ENCODE data around the gene XCL1. TPM values are rescaled to one million over a fixed set of nuclear protein-coding genes. Genes with fewer than 3 reads are reported as not detected.
A peak's percentile ranks its signal among the peaks of the same experiment; 100 is the strongest.

XCL1 gene
- total and polyA plus RNA-seq, 2 experiments from 2014 or later = not detected

- no peaks in the 10 kb centered on the region for H4K20me1 ChIP-seq (ENCODE audit: insufficient read depth)
- H3K4me3 ChIP-seq = no peak overlapping the region
- no peak overlapping the region for H3K4me2 ChIP-seq (ENCODE audit: unreplicated experiment)
- no peaks in the 10 kb centered on the region for H3K9me2 ChIP-seq (ENCODE audit: insufficient read depth)
- no peak overlapping the region for H3K27ac ChIP-seq
- no peak for DNase-seq
- no peaks in the 10 kb centered on the region for H3F3A ChIP-seq (ENCODE audit: insufficient read depth)
- TF ChIP-seq EZH2phosphoT487 (IDR thresholded peaks at IDR 0.05; ENCODE audit: insufficient read depth, low read depth) (no peak), EZH2 (IDR thresholded peaks at IDR 0.05; ENCODE audit: insufficient read depth, poor library complexity, severe bottlenecking) (no peak)
- no peaks in the 10 kb centered on the region for H3K27me3 ChIP-seq (replicated peaks; ENCODE audit: insufficient read depth)
- no peaks in the 10 kb centered on the region for H3K9me3 ChIP-seq (ENCODE audit: low read depth)
- no peak overlapping the region for H3K9ac ChIP-seq
- H3K4me1 ChIP-seq (ENCODE audit: insufficient read depth) = no peaks in the 10 kb centered on the region
- no peaks in the 10 kb centered on the region for H3K36me3 ChIP-seq (ENCODE audit: low read depth)
- no peak overlapping the region for H2AFZ ChIP-seq
- in situ Hi-C loops (cut with MboI) = loop anchor here (10.0 kb wide), 2 partner anchors 519 to 739 kb away; no protein-coding TSS in a partner anchor
- H3K79me2 ChIP-seq (ENCODE audit: insufficient read depth) = no peaks in the 10 kb centered on the region
These were observed 29.7 kb downstream of the XCL1 start for GRCh38 chr1:168606096-168606495.

DNA sequence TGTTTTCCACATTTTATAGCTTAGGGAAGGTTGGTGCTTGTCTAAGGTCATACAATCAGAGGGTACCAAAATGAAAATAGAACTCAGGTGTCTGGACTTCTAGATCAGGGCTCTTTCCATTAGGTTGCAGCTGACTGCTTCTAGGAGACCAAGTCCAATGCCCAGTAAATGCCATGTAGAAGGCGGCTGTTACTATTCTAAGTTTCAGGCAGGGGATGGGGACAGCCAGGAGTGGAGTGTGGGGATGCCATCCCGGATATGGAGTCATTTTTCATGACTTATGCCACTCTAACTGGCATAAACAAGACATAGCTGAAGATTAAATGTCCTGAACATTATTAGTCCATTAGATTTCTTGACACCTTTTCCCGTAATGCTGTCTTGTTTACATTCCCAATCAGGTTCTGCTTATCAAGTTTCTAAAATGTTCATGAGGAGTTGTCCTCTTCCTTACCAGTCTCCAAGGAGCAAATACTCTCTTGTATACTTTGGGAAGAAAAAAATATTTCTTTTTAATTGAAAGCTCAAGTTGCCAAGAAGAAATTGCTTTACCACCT, 31.5 kb downstream of the XCL1 start:
- Histone ChIP-seq H3K4me1 (ENCODE audit: insufficient read depth) (no peaks in the 10 kb centered on the region), H3K27me3 (replicated peaks; ENCODE audit: insufficient read depth) (no peaks in the 10 kb centered on the region), H3K79me2 (ENCODE audit: insufficient read depth) (no peaks in the 10 kb centered on the region), H4K20me1 (ENCODE audit: insufficient read depth) (no peaks in the 10 kb centered on the region), H3K4me2 (ENCODE audit: unreplicated experiment) (no peak overlapping the region), H3F3A (ENCODE audit: insufficient read depth) (no peaks in the 10 kb centered on the region), H3K9me3 (ENCODE audit: low read depth) (no peaks in the 10 kb centered on the region), H3K9me2 (ENCODE audit: insufficient read depth) (no peaks in the 10 kb centered on the region), H3K9ac (no peak overlapping the region), H3K27ac (no peak overlapping the region), H3K4me3 (no peak overlapping the region), H3K36me3 (ENCODE audit: low read depth) (no peaks in the 10 kb centered on the region), H2AFZ (no peak overlapping the region)
- TF ChIP-seq EZH2 (IDR thresholded peaks at IDR 0.05; ENCODE audit: insufficient read depth, poor library complexity, severe bottlenecking) = no peak
- TF ChIP-seq EZH2phosphoT487 (IDR thresholded peaks at IDR 0.05; ENCODE audit: insufficient read depth, low read depth) = no peak
- WGBS, 2 experiments (ENCODE audit: low coverage in 1 of 2, low lambda C conversion rate in 2 of 2, missing lambda C conversion rate in 2 of 2) = 82 to 87% methylated on average over 3 of the region's 3 CpGs
- in situ Hi-C loops (cut with MboI) = loop anchor here (10.0 kb wide), 2 partner anchors 517 to 737 kb away; no protein-coding TSS in a partner anchor
- DNase-seq = no peak

- 32 to 41% methylated on average over 20 of the region's 20 CpGs for WGBS, 2 experiments (ENCODE audit: low coverage in 1 of 2, low lambda C conversion rate in 2 of 2, missing lambda C conversion rate in 2 of 2)
- no peaks in the 10 kb centered on the region for H3F3A ChIP-seq (ENCODE audit: insufficient read depth)
- H3K9me2 ChIP-seq (ENCODE audit: insufficient read depth) = no peaks in the 10 kb centered on the region
- no peak for TF ChIP-seq EZH2 (IDR thresholded peaks at IDR 0.05; ENCODE audit: insufficient read depth, poor library complexity, severe bottlenecking)
- no peak for TF ChIP-seq EZH2phosphoT487 (IDR thresholded peaks at IDR 0.05; ENCODE audit: insufficient read depth, low read depth)
- H3K9ac ChIP-seq = no peak overlapping the region
- peak overlapping the region; percentile 29; the same call in 1 of the 2 replicates for H2AFZ ChIP-seq
- H3K4me2 ChIP-seq (ENCODE audit: unreplicated experiment) = peak overlapping the region; percentile 52
- peak; percentile 82 for DNase-seq
- no peaks in the 10 kb centered on the region for H3K27me3 ChIP-seq (replicated peaks; ENCODE audit: insufficient read depth)
- no peak overlapping the region for H3K27ac ChIP-seq
- H3K36me3 ChIP-seq (ENCODE audit: low read depth) = no peaks in the 10 kb centered on the region
- H3K9me3 ChIP-seq (ENCODE audit: low read depth) = no peaks in the 10 kb centered on the region
- no peaks in the 10 kb centered on the region for H4K20me1 ChIP-seq (ENCODE audit: insufficient read depth)
- H3K4me3 ChIP-seq = peak overlapping the region; percentile 32; the same call in 1 of the 2 replicates
- in situ Hi-C loops (cut with MboI) = loop anchor here (10.0 kb wide), 2 partner anchors 516 to 736 kb away; no protein-coding TSS in a partner anchor
- H3K4me1 ChIP-seq (ENCODE audit: insufficient read depth) = no peaks in the 10 kb centered on the region
- H3K79me2 ChIP-seq (ENCODE audit: insufficient read depth) = no peaks in the 10 kb centered on the region
These were observed 32.7 kb downstream of the XCL1 start for GRCh38 chr1:168608796-168609715.

DNA sequence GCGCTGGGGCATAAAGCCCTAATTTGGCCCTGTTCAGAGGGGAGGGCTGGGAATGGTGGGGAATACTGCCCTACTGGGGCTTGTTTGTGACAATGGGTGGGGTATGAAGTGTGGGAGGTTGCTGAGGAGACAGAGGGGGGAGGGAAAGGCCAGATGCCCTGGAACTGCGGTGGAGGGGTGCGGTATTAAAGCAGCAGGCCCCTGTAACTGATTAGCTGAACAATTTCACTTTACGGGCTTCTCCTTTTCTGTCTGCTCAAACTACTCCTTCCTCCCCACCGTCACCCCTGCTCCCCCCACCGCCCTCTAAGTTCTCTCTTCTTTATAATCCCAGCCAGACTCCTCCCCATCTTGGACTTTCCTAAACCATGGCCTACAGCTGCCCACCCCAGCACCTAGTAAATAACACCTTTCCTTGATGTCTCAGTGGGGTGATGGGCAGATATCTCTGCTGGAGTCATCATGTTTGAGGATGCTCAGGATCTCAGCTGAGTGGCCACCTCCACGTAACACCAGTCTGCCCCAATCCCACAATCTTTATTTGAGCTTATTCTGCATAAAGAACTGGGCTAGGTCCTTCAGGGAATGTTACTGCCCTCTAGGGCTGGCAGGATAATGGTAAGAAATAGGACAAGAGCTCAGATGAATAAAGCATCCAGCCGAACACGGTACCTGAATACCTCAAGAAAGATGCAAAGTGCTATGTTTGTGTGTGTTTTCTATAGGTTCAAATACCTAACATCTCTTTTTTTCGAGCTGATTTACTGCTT, 33.5 kb downstream of the XCL1 start:
- peak overlapping the region; percentile 29; the same call in 1 of the 2 replicates for H2AFZ ChIP-seq
- TF ChIP-seq EZH2 (IDR thresholded peaks at IDR 0.05; ENCODE audit: insufficient read depth, poor library complexity, severe bottlenecking) (no peak), EZH2phosphoT487 (IDR thresholded peaks at IDR 0.05; ENCODE audit: insufficient read depth, low read depth) (no peak)
- H3K27ac ChIP-seq = no peak overlapping the region
- H3K4me3 ChIP-seq = peak overlapping the region; percentile 32; the same call in 1 of the 2 replicates
- no peaks in the 10 kb centered on the region for H3K36me3 ChIP-seq (ENCODE audit: low read depth)
- H3F3A ChIP-seq (ENCODE audit: insufficient read depth) = no peaks in the 10 kb centered on the region
- peak overlapping the region; percentile 52 for H3K4me2 ChIP-seq (ENCODE audit: unreplicated experiment)
- H4K20me1 ChIP-seq (ENCODE audit: insufficient read depth) = no peaks in the 10 kb centered on the region
- WGBS, 2 experiments (ENCODE audit: low coverage in 1 of 2, low lambda C conversion rate in 2 of 2, missing lambda C conversion rate in 2 of 2) = 45 to 48% methylated on average over 10 of the region's 10 CpGs
- no peaks in the 10 kb centered on the region for H3K79me2 ChIP-seq (ENCODE audit: insufficient read depth)
- no peaks in the 10 kb centered on the region for H3K27me3 ChIP-seq (replicated peaks; ENCODE audit: insufficient read depth)
- H3K9me3 ChIP-seq (ENCODE audit: low read depth) = no peaks in the 10 kb centered on the region
- no peaks in the 10 kb centered on the region for H3K4me1 ChIP-seq (ENCODE audit: insufficient read depth)
- DNase-seq = no peak
- H3K9ac ChIP-seq = no peak overlapping the region
- in situ Hi-C loops (cut with MboI) = loop anchor here (10.0 kb wide), 2 partner anchors 515 to 735 kb away; no protein-coding TSS in a partner anchor
- H3K9me2 ChIP-seq (ENCODE audit: insufficient read depth) = no peaks in the 10 kb centered on the region
